Astrocyte of the cerebellum (primary cell): ENCODE data around the gene NLRX1.

Experiments used
- DNase-seq: peaks from one replicate; pipeline ENCODE4 v3.0.0-alpha.2; 2011; ENCODE audit warnings: low read depth
- H3K4me3 ChIP-seq: 2 replicates; pipeline ENCODE4 v1.5.1; 2011; ENCODE audit warnings: mild to moderate bottlenecking, low read depth, low read length, moderate library complexity
- CTCF ChIP-seq: IDR thresholded peaks from 2 replicates; pipeline ENCODE4 v1.5.1; 2012; ENCODE audit warnings: low read length, low read depth, moderate library complexity, mild to moderate bottlenecking; ENCODE audit errors: missing control alignments
- in situ Hi-C: cut with HindIII; loops from 2 replicates; pipeline ENCODE4 v1.10.0; 2017; ENCODE audit warnings: low sequenced_read_pairs

Gene NLRX1

GRCh38 chr11:119153049-119153818 lies 15.3 kb upstream of the NLRX1 start:
- no peak for TF ChIP-seq CTCF
- no peak for DNase-seq
- H3K4me3 ChIP-seq, result no peak overlapping the region
- in situ Hi-C loops, result no loop called here

GRCh38 chr11:119154178-119154577 lies 14.3 kb upstream of the NLRX1 start:
- no peak for TF ChIP-seq CTCF
- in situ Hi-C loops, result no loop called here
- H3K4me3 ChIP-seq, result no peak overlapping the region
- DNase-seq, result no peak

DNA sequence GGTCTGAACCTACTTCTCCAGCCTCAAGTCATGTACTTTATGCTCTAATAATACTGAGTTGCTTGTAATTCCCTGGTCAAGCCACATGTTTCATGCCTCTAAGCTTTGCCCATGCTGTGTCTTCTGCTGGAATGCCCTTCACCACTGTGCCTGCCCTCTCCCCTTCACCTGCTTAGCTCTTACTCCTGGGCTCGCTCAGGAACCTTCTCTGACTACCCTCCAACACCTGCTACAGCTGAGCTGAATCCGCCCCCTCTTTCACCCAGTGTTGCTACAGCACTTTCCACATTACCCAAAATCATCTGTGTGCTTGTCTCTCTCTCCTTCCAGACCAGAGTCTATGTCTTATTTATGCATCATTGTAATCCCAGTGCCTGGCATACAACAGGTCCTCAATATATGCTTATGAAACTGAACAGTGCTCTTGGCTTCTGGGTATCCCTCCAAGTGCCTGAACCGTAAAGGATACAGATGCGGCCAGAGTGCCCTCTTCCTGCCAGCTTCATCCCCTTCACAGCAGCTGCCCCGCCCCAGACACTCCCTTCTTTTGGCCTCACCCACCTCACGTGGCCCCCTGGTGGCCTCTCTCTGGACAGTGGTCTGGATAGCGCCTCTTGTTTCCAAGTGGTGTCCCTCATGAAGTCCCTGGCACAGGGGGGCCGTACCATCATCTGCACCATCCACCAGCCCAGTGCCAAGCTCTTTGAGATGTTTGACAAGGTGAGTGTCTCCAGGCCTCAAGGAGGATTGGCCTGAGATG lies 12.6 kb upstream of the NLRX1 start:
- DNase-seq, result no peak
- no peak overlapping the region for H3K4me3 ChIP-seq
- no peak for TF ChIP-seq CTCF
- in situ Hi-C loops, result no loop called here

DNA sequence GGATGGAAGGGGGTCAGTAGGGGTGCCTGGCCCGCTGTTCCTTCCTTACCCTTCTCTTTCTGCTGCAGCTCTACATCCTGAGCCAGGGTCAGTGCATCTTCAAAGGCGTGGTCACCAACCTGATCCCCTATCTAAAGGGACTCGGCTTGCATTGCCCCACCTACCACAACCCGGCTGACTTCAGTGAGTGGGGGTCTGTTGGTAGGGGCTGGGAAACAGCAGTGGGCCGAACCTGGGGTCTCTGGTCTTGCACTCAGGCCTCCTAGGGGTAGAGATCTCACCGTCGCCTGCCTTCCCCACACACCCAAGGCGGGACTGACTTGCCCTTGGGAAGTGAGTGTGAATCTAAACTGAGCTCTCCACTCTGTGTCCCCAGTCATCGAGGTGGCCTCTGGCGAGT lies 12.0 kb upstream of the NLRX1 start:
- TF ChIP-seq CTCF, result no peak
- H3K4me3 ChIP-seq, result no peak overlapping the region
- DNase-seq, result no peak
- in situ Hi-C loops, result no loop called here

DNA sequence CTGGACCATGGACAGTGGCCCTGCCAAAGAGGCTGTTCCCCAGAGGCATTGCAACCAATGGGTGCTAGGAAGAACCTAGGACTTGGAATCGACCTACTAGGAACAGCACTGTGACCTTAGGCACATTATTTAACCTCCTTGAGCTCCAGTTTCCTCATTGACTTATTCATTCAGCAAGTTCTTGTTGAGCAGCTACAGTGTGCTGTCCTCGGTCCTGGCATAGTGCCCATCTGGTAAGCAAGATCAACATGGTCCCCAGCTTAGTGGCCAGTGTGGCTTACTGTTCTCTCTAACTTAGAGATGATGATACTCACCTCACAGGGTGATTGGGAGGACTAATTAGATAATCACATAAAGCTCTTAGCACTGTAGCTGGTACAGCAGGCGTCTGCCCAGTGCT lies 11.5 kb upstream of the NLRX1 start:
- no peak for TF ChIP-seq CTCF
- no peak overlapping the region for H3K4me3 ChIP-seq
- in situ Hi-C loops, result no loop called here
- no peak for DNase-seq

DNA sequence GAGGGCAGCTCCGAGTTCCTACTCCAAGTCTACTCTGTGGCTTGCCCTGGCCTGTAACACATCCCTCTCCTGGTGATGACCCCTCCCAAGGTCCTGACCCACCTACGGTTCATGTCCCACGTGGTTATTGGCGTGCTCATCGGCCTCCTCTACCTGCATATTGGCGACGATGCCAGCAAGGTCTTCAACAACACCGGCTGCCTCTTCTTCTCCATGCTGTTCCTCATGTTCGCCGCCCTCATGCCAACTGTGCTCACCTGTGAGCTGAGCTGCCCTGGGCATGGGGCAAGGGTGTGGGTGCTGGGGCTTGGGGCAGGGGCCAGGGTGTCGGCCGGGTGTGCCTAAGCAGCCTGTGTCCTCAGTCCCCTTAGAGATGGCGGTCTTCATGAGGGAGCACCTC lies 10.1 kb upstream of the NLRX1 start:
- in situ Hi-C loops, result no loop called here
- DNase-seq, result no peak
- no peak overlapping the region for H3K4me3 ChIP-seq
- no peak for TF ChIP-seq CTCF
